ENCODE results near the gene OTULINL.

Gene OTULINL

GRCh38 chr5:14581106-14581890 is at the start of gene OTULINL:
Gene OTULINL, plus strand, starts transcription at chr5:14581792. Its CDS starts 103 bp downstream, at chr5:14581895.
- peak within 1 kb of the TSS; percentile 81 for H3K27ac ChIP-seq

GRCh38 chr5:14532180-14532579 is 49.4 kb upstream of the OTULINL start:
- H3K27ac ChIP-seq, result peak overlapping the region; percentile 95
- TF ChIP-seq, protein P1, sequence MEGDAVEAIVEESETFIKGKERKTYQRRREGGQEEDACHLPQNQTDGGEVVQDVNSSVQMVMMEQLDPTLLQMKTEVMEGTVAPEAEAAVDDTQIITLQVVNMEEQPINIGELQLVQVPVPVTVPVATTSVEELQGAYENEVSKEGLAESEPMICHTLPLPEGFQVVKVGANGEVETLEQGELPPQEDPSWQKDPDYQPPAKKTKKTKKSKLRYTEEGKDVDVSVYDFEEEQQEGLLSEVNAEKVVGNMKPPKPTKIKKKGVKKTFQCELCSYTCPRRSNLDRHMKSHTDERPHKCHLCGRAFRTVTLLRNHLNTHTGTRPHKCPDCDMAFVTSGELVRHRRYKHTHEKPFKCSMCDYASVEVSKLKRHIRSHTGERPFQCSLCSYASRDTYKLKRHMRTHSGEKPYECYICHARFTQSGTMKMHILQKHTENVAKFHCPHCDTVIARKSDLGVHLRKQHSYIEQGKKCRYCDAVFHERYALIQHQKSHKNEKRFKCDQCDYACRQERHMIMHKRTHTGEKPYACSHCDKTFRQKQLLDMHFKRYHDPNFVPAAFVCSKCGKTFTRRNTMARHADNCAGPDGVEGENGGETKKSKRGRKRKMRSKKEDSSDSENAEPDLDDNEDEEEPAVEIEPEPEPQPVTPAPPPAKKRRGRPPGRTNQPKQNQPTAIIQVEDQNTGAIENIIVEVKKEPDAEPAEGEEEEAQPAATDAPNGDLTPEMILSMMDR (conservative IDR thresholded peaks at IDR 0.05), result no peak

More at GRCh38 chr5:14581106-14581890, at the start of gene OTULINL:
- TF ChIP-seq, protein P1 (conservative IDR thresholded peaks at IDR 0.05), result no peak

- TF ChIP-seq, protein P1 (conservative IDR thresholded peaks at IDR 0.05), result no peak
- H3K27ac ChIP-seq, result peak overlapping the region; percentile 72
Measured at GRCh38 chr5:14534773-14535172, 46.8 kb upstream of the OTULINL start.

DNA sequence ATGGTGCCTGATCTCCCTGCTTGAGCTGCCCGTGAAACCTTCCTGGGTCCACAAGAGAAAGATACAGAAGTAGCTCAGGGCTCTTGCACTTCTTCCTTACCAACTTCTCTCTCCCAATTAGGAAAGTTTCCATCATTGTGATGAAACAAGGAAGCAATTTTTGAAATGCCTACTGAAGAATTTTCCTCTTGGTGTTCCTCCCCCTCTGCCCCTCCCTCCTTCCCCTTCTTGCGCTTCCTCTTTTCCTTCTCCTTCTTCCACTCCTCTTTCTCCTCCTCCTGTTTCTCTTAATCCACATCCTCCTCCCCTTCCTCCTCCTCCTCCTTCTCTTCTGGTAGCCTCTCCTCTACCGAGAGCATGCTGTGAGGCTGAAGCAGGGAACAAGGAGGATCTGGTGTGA is 36.3 kb upstream of the OTULINL start:
- no peak overlapping the region for H3K27ac ChIP-seq
- TF ChIP-seq, protein P1 (conservative IDR thresholded peaks at IDR 0.05), result no peak

- TF ChIP-seq, protein P1 (conservative IDR thresholded peaks at IDR 0.05), result no peak
- H3K27ac ChIP-seq, result no peak overlapping the region
Measured at GRCh38 chr5:14545862-14546261, 35.7 kb upstream of the OTULINL start.

GRCh38 chr5:14547666-14548065 is 33.9 kb upstream of the OTULINL start:
- TF ChIP-seq, protein P1 (conservative IDR thresholded peaks at IDR 0.05), result no peak
- H3K27ac ChIP-seq, result no peak overlapping the region

- TF ChIP-seq, protein P1 (conservative IDR thresholded peaks at IDR 0.05), result no peak
- peak overlapping the region; percentile 48 for H3K27ac ChIP-seq
Measured at GRCh38 chr5:14551211-14551610, 30.4 kb upstream of the OTULINL start.

All from VCaP (cell line).